ENCODE measurements around the gene RABGAP1L. TPM values are rescaled to one million over a fixed set of nuclear protein-coding genes. Genes with fewer than 3 reads are reported as not detected.
"Not testable (repeated sequence)": the region's sequence is repeated elsewhere in the genome, so short reads cannot be mapped to it uniquely, and the experiment has no call there.

RABGAP1L gene
- polyA plus RNA-seq, 12 donors: 11.4 to 34.1 (median 16.6) TPM; not detected in 1

GRCh38 chr1:174428739-174429138 lies 269.4 kb downstream of the RABGAP1L start:
- no peak for DNase-seq

- no peak for DNase-seq
Observed at GRCh38 chr1:174433451-174433850, 274.1 kb downstream of the RABGAP1L start.

DNA sequence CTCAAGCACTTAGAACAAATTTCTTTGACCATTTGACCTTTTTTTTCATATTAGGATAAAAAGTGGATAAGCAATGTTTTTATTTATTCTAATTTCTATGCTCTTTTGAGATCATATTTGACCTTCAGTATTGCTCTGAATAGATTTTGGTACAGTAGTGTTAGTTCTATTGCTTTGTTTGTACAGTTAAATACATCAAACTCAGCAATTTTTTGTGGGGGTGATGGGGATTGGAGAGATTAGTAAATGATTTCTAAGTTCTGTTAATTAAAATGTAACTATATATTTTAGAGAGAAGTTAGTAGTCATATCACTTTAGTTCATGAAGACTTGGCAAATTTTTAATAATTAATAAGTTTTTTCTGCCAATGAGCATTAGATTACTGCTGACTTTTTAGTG lies 286.0 kb downstream of the RABGAP1L start:
- DNase-seq: no peak

DNA sequence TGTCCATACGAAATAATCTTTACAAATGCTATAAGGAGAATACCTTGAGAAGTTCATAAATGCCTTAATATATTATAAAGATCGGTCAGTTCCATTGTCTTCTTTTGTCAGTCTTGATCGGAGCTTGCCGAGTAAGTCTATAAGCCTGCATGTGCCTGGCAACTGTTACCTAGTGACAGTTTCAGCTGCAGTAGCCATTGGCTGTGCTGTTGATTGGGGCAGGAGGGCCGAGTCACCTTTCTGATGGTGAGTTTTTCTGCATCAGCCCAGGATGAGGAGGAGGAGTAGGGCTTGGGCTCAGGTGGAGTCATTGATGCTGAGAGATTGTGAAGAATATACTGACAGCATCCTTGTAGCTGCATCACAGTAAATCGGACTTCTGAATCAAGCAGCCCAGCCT lies 286.5 kb downstream of the RABGAP1L start:
- DNase-seq: no peak

DNA sequence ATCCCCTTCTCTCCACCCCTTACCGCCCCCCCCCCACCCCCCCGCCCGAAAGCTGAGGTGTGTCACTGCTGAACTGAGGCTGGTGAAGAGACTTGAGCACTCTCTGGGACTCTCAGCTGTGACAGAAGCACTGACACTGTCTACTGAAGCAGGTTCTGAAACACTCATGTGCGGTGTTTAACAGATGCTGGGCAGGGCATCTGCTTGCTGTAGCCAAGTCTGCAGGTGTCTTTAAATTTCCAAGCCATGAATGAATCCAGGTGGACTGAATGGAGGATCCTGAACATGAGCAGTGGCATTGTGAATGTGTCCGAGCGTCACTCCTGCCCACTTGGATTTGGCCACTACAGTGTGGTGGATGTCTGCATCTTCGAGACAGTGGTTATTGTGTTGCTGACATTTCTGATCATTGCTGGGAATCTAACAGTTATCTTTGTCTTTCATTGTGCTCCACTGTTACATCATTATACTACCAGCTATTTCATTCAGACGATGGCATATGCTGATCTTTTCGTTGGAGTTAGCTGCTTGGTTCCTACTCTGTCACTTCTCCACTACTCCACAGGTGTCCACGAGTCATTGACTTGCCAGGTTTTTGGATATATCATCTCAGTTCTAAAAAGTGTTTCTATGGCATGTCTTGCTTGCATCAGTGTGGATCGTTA lies 288.7 kb downstream of the RABGAP1L start, which contains the start of gene GPR52:
TSS of gene GPR52 (plus strand) at position 99 of the 665 bp plus-strand sequence. CDS start at position 247, 148 bp downstream.
- DNase-seq: no peak

- no peak for DNase-seq
Observed at GRCh38 chr1:174448531-174448883, 289.2 kb downstream of the RABGAP1L start.

DNA sequence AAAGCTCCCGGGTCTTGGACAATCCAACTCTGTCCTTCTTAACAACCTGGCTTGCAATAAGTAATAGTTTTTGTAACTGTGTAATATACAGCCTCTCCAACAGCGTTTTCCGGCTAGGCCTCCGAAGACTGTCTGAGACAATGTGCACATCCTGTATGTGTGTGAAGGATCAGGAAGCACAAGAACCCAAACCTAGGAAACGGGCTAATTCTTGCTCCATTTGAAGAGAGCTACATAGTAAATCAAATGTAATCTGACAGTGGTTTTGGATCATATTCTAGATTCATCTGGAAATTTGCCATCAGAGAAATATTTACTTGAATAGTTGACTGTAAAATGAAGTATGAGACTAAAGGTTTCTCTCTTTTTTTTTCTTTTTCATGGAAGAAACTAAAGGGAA lies 289.7 kb downstream of the RABGAP1L start:
- peak; percentile 6 for DNase-seq

GRCh38 chr1:174451408-174451807 lies 292.1 kb downstream of the RABGAP1L start:
- DNase-seq: no peak

DNA sequence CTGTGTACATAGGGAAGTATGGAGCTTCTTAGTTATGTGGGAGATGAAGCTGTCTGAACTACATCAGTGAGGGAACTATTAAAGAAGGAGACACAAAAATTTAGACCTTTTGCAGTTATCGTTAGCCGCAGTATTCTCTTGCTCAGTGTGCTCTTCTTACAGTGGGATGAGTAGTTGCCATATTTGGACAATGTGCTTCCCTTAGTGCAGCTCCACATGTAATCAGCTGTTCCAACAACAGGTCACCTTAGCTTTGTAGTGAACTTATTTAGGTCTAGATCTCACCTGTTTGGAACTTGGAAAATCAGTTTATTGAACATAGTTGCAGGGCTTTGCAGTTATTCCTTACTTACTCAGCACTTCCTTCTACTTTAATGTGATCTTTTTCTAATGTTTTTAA lies 306.5 kb downstream of the RABGAP1L start:
- no peak for DNase-seq

- DNase-seq: no peak
Observed at GRCh38 chr1:174466607-174467006, 307.3 kb downstream of the RABGAP1L start.

- no peak for DNase-seq
Observed at GRCh38 chr1:174469052-174469451, 309.7 kb downstream of the RABGAP1L start.

DNA sequence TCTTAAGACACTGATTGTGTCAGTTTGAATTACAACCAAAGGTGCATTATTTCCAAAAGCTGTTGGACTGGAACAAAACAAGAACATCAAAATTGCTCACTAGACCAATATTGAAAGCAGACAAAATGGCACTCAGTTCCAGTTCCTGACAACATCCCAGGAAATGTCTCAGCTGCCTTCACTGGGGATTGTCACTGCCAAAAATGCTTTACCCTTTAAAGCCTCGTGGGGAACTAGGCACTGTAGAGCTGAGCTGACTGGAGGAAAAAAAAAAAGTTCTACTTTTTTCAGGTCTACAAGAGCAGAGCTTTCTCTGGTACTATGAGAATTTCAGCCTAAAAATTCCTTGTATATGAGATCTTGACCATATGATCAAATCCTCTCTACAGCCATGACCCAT lies 310.4 kb downstream of the RABGAP1L start:
- no peak for DNase-seq

- DNase-seq: no peak
Observed at GRCh38 chr1:174479281-174479680, 320.0 kb downstream of the RABGAP1L start.

- DNase-seq: peak; percentile 9
Observed at GRCh38 chr1:174480324-174480723, 321.0 kb downstream of the RABGAP1L start.

GRCh38 chr1:174491606-174492005 lies 332.3 kb downstream of the RABGAP1L start:
- no peak for DNase-seq

DNA sequence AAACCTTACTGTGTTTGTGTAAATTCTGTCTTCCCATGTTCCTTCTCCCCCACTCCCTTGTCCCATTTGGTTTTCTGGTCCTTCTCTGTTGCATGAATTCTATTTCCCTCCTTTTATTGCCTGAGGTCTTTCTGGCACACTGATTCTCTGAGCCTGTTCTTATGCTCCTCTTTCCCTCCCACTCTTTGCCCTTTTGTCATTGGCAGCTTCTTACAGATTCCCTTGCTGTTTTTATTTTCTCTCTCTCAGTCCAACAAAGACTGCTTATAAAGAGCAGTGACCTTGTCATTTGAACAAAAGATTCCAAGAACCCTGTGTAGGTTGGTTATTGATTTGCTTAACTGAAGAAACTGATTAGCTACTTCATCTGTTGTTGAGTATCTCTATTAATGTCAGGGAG lies 338.2 kb downstream of the RABGAP1L start:
- no peak for DNase-seq

- DNase-seq: not testable (repeated sequence)
Observed at GRCh38 chr1:174516755-174517154, 357.4 kb downstream of the RABGAP1L start.

GRCh38 chr1:174519844-174520243 lies 360.5 kb downstream of the RABGAP1L start:
- no peak for DNase-seq

DNA sequence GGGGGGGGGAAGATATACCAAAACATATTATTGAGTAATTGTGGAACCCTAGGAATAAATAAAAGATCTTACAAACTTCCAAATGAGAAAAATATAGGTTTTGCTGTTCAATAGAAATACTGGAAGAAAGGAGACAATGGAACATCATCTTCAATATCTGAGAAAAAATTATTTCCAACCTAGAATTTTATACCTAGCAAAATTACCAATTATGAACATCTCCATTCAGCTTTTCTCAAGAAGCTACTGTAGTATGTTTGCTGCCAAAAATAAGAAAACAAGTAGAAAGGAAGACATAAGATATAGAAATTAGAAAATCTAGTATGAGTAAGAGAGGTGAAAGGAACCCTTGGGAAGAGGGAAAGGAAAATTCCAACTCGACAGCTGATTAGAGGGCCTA lies 372.4 kb downstream of the RABGAP1L start:
- DNase-seq: no peak

DNA sequence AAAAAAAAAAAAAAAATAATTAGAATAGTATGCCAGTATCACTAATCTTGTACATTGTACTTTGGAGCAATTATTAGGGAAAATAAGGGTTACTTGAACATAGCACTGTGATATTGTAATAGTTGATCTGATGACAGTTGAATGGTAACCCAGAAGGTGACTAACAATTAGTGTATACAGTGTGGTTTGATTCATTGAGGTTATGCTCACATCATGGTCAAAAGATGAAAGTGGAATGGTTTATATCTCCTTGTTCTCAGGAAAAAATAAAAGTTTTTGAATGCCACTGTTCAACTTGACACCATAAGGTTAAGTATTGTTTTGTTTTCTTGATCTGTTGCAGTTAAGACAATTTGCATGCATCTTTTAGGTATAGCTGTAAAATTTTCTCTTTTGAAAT lies 375.5 kb downstream of the RABGAP1L start:
- DNase-seq: no peak

GRCh38 chr1:174535207-174535606 lies 375.9 kb downstream of the RABGAP1L start:
- DNase-seq: no peak

DNA sequence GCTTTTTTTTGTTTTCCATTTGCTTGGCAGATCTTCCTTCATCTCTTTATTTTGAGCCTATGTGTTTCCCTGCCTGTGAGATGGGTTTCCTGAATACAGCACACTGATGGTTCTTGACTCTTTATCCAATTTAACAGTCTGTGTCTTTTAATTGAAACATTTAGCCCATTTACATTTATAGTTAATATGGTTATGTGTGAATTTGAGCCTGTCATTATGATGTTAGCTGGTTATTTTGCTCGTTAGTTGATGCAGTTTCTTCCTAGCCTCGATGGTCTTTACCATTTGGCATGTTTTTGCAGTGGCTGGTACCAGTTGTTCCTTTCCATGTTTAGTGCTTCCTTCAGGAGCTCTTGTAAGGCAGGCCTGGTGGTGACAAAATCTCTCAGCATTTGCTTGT lies 384.1 kb downstream of the RABGAP1L start:
- DNase-seq: not testable (repeated sequence)

DNA sequence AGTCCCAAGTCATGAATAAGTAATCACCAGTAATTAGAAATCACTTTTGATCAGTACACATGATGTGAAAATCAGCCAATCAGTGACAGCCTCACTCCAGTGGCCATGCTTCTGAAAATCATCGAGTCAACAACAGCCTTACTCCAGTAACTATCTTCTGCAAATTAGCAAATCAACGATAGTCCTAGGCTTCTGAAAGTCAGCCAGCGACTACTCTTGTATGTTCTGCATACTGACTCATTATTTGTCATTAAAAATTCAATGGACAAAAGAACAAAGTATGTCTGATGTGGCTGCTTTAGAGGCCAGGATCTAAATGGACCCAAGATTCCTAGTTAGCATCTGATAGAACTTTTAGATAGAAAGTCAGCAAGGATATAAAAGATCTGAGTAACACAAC lies 391.0 kb downstream of the RABGAP1L start:
- no peak for DNase-seq

DNA sequence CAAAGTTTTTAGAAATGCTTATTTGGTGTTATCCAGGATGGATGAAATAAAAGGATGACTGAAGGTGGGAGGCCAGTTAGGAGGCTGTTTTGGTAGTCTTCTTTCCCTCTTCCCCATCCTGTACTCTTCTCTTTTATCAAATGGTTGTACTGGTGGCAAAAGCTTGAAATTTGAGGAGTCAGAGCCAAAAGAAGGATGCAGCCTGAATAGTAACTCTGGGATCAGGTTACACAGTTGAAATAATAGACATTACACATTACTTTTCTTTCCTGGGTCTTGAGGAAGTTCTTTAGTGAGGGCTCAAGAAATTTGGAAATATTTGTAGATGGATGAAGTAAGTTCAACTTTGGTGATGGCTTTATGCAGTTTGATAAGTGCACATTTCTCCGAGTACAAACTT lies 397.1 kb downstream of the RABGAP1L start:
- no peak for DNase-seq

Measured in muscle of arm (tissue), 12 donors.